IMR-90 (cell line): ENCODE results near the gene DRICH1. TPM values are rescaled to one million over a fixed set of nuclear protein-coding genes. Genes with fewer than 3 reads are reported as not detected.

Experiments
- ATAC-seq: fragments of 200-7000 bp; cut with Tn5 transposase; 2 replicates; pipeline ENCODE4 v1.9.1; 2020; ENCODE audit warnings: low read depth, mild to moderate bottlenecking, moderate library complexity
- BruUV-seq: library from RNA; stranded (reverse); fragments of 400-500 nt; replicated peaks from 2 replicates; lab custom pipeline; 2021; lab: Mats Ljungman, UMichigan
- CTCF ChIA-PET: fragments of 300-600 bp; formaldehyde crosslinking; extraction: SDS; loops from one replicate; lab custom pipeline; 2021; ENCODE audit warnings: antibody characterized with exemption; lab: Yijun Ruan, JAX
- POLR2A ChIA-PET: fragments of 300-600 bp; sonication (Branson Sonifier 250); formaldehyde crosslinking; loops from one replicate; lab custom pipeline; 2022; ENCODE audit warnings: antibody characterized with exemption; ENCODE audit not compliant: unreplicated experiment; lab: Charles Lee
- DNase-seq: peaks from one replicate; pipeline ENCODE4 v3.0.0; 2013
- H2AFZ ChIP-seq: replicated peaks from 2 replicates; pipeline ENCODE3; 2013; ENCODE audit warnings: low read length, mild to moderate bottlenecking; ENCODE audit not compliant: poor library complexity
- H2AK5ac ChIP-seq: 2 replicates; pipeline ENCODE4 v1.6.1; 2013; ENCODE audit warnings: low read depth, low read length, inconsistent platforms
- H2AK9ac ChIP-seq: replicated peaks from 2 replicates; pipeline ENCODE3; 2013; ENCODE audit warnings: mild to moderate bottlenecking, low read depth, low read length, moderate library complexity; ENCODE audit not compliant: poor library complexity
- H2BK120ac ChIP-seq: 2 replicates; pipeline ENCODE4 v1.6.1; 2013; ENCODE audit warnings: low read depth, low read length, inconsistent platforms
- H2BK15ac ChIP-seq: 3 replicates; pipeline ENCODE4 v1.6.1; 2013; ENCODE audit warnings: low read depth, low read length, inconsistent platforms
- H2BK20ac ChIP-seq: 2 replicates; pipeline ENCODE4 v1.6.1; 2013; ENCODE audit warnings: low read depth, mild to moderate bottlenecking, inconsistent platforms, low read length, moderate library complexity
- H2BK5ac ChIP-seq: 2 replicates; pipeline ENCODE4 v1.6.1; 2013; ENCODE audit warnings: mild to moderate bottlenecking, low read depth, low read length, inconsistent platforms; ENCODE audit not compliant: poor library complexity, severe bottlenecking
- H3K14ac ChIP-seq: replicated peaks from 2 replicates; pipeline ENCODE4 v1.6.1; 2013; ENCODE audit warnings: low read depth, low read length, inconsistent platforms
- H3K18ac ChIP-seq: 2 replicates; pipeline ENCODE4 v1.6.1; 2013; ENCODE audit warnings: low read depth, low read length, control low read depth
- H3K23ac ChIP-seq: 2 replicates; pipeline ENCODE4 v1.6.1; 2013; ENCODE audit warnings: low read depth, low read length, inconsistent platforms
- H3K27ac ChIP-seq: 2 replicates; pipeline ENCODE4 v1.5.1; 2013; ENCODE audit warnings: mild to moderate bottlenecking, control low read depth, low read length; ENCODE audit not compliant: insufficient read depth
- H3K27me3 ChIP-seq: 2 replicates; pipeline ENCODE4 v1.6.1; 2013; ENCODE audit warnings: low read length; ENCODE audit not compliant: control insufficient read depth, insufficient read depth
- H3K36me3 ChIP-seq: 2 replicates; pipeline ENCODE4 v1.6.1; 2013; ENCODE audit warnings: low read length, mixed read lengths; ENCODE audit not compliant: control insufficient read depth, insufficient read depth
- H3K4ac ChIP-seq: 2 replicates; pipeline ENCODE4 v1.6.1; 2013; ENCODE audit warnings: low read depth, low read length, inconsistent platforms
- H3K4me1 ChIP-seq: 2 replicates; pipeline ENCODE4 v1.6.1; 2013; ENCODE audit warnings: low read length, mixed read lengths; ENCODE audit not compliant: control insufficient read depth, insufficient read depth
- H3K4me2 ChIP-seq: 2 replicates; pipeline ENCODE4 v1.6.1; 2013; ENCODE audit warnings: low read depth, mild to moderate bottlenecking, control low read depth, low read length, moderate library complexity
- H3K4me3 ChIP-seq: 2 replicates; pipeline ENCODE4 v1.5.1; 2013; ENCODE audit warnings: low read depth, mild to moderate bottlenecking, control low read depth, low read length, moderate library complexity; ENCODE audit not compliant: insufficient read depth
- H3K56ac ChIP-seq: 2 replicates; pipeline ENCODE4 v1.6.1; 2013; ENCODE audit warnings: low read length, inconsistent platforms; ENCODE audit not compliant: insufficient read depth; ENCODE audit errors: extremely low read depth
- H3K79me1 ChIP-seq, 2 experiments: 2 replicates each; pipeline ENCODE4 v1.6.1; 2013; ENCODE audit warnings: low read length in 2 of 2, inconsistent platforms in 1 of 2, low read depth in 1 of 2
- H3K9ac ChIP-seq: 2 replicates; pipeline ENCODE4 v1.6.1; 2013; ENCODE audit warnings: low read depth, low read length, control low read depth
- H3K9me1 ChIP-seq: 2 replicates; pipeline ENCODE4 v1.6.1; 2013; ENCODE audit warnings: low read length, inconsistent platforms; ENCODE audit not compliant: insufficient read depth
- H3K9me3 ChIP-seq: 2 replicates; pipeline ENCODE4 v1.6.1; 2013; ENCODE audit warnings: low read length; ENCODE audit not compliant: control insufficient read depth, insufficient read depth
- H4K20me1 ChIP-seq: 2 replicates; pipeline ENCODE4 v1.6.1; 2013; ENCODE audit warnings: low read length, inconsistent platforms; ENCODE audit not compliant: insufficient read depth
- H4K5ac ChIP-seq: 2 replicates; pipeline ENCODE4 v1.6.1; 2013; ENCODE audit warnings: mild to moderate bottlenecking, low read depth, low read length, control low read depth
- H4K8ac ChIP-seq, 2 experiments: 2 replicates each; pipeline ENCODE4 v1.6.1; 2013; ENCODE audit warnings: low read depth in 2 of 2, low read length in 2 of 2, control low read depth in 1 of 2, inconsistent platforms in 1 of 2
- H4K91ac ChIP-seq: 2 replicates; pipeline ENCODE4 v1.6.1; 2013; ENCODE audit warnings: low read depth, low read length, inconsistent platforms; ENCODE audit not compliant: insufficient read depth
- BHLHE40 ChIP-seq: fragments of 150-350 bp; IDR thresholded peaks from 2 replicates; pipeline ENCODE4 v1.6.1; 2016; ENCODE audit warnings: mild to moderate bottlenecking, low read depth, low read length
- CEBPB ChIP-seq: IDR thresholded peaks from 2 replicates; pipeline ENCODE4 v1.6.1; 2012; ENCODE audit warnings: low read depth, low read length, improper control_type of control experiment
- CHD1 ChIP-seq: IDR thresholded peaks from 2 replicates; pipeline ENCODE4 v1.6.1; 2012; ENCODE audit warnings: low read depth, low read length, improper control_type of control experiment
- CTCF ChIP-seq: conservative IDR thresholded peaks from 2 replicates; pipeline ENCODE4 v1.5.1; 2012; ENCODE audit warnings: mild to moderate bottlenecking, low read depth, low read length, improper control_type of control experiment
- ELK1 ChIP-seq: fragments of 150-350 bp; IDR thresholded peaks from 2 replicates; pipeline ENCODE4 v1.6.1; 2016; ENCODE audit warnings: low read depth, mild to moderate bottlenecking, low read length, moderate library complexity, borderline replicate concordance
- FOS ChIP-seq: fragments of 150-350 bp; IDR thresholded peaks from 2 replicates; pipeline ENCODE4 v1.6.1; 2016; ENCODE audit warnings: low read depth, low read length
- MAFK ChIP-seq: IDR thresholded peaks from 2 replicates; pipeline ENCODE4 v1.6.1; 2012; ENCODE audit warnings: low read depth, low read length, improper control_type of control experiment
- MAZ ChIP-seq: IDR thresholded peaks from 2 replicates; pipeline ENCODE4 v1.6.1; 2012; ENCODE audit warnings: low read depth, mild to moderate bottlenecking, low read length, improper control_type of control experiment, moderate library complexity, borderline replicate concordance
- MXI1 ChIP-seq: IDR thresholded peaks from 2 replicates; pipeline ENCODE4 v1.6.1; 2012; ENCODE audit warnings: low read depth, mild to moderate bottlenecking, low read length, moderate library complexity, borderline replicate concordance
- NFE2L2 ChIP-seq: fragments of 150-350 bp; IDR thresholded peaks from 2 replicates; pipeline ENCODE4 v1.6.1; 2016; ENCODE audit warnings: low read depth, mild to moderate bottlenecking, low read length
- RAD21 ChIP-seq: IDR thresholded peaks from 2 replicates; pipeline ENCODE4 v1.6.1; 2012; ENCODE audit warnings: low read length, improper control_type of control experiment
- RCOR1 ChIP-seq: IDR thresholded peaks from 2 replicates; pipeline ENCODE4 v1.6.1; 2012; ENCODE audit warnings: mild to moderate bottlenecking, low read length, improper control_type of control experiment; ENCODE audit not compliant: insufficient replicate concordance
- RFX5 ChIP-seq: IDR thresholded peaks from 2 replicates; pipeline ENCODE4 v1.8.0; 2012; ENCODE audit warnings: low read depth, mild to moderate bottlenecking, low read length, moderate library complexity
- SMC3 ChIP-seq: fragments of 150-350 bp; IDR thresholded peaks from 2 replicates; pipeline ENCODE4 v1.6.1; 2016; ENCODE audit warnings: low read depth, mild to moderate bottlenecking, antibody characterized with exemption, low read length, moderate library complexity
- WGBS, 2 experiments: methylation state at CpG; one replicate each; pipeline versions ENCODE4 v1.1.5 to v1.1.7; 2013; ENCODE audit warnings: missing lambda C conversion rate in 2 of 2; ENCODE audit not compliant: insufficient read length in 1 of 2; ENCODE audit errors: extremely low coverage in 2 of 2; 5-methylcytosine and 5-hydroxymethylcytosine counted together
- dilution Hi-C: fragments of 300-500 bp; cut with HindIII; formaldehyde crosslinking; loops from one replicate; pipeline ENCODE4 v1.14.3; 2018; ENCODE audit warnings: low sequenced_read_pairs; ENCODE audit not compliant: unreplicated experiment
- in situ Hi-C: fragments of 300-500 bp; cut with MboI; formaldehyde crosslinking; loops from 3 replicates; pipeline ENCODE4 v1.14.3; 2019; ENCODE audit warnings: low sequenced_read_pairs, inconsistent platforms, mixed read lengths
- intact Hi-C: fragments of 100-400 bp; cut with micrococcal nuclease; formaldehyde crosslinking; loops from 2 replicates; pipeline ENCODE4 v1.10.0; 2022
- polyA plus RNA-seq, 3 experiments: library from polyadenylated mRNA; depleted of rRNA; stranded (reverse); fragments of >200 nt; gene quantifications; 2 replicates each; pipeline ENCODE4 v1.2.3, GENCODE V29; 2012; ENCODE audit warnings: low replicate concordance in 1 of 3
- total RNA-seq: library from RNA; depleted of rRNA; stranded (reverse); fragments of >200 nt; gene quantifications from 2 replicates; pipeline ENCODE4 v1.2.3, GENCODE V29; 2012
- TF ChIP-seq, protein P1 (sequence below): fragments of 150-350 bp; IDR thresholded peaks from 2 replicates; pipeline ENCODE4 v1.6.1; 2017; ENCODE audit warnings: mild to moderate bottlenecking, antibody characterized with exemption, low read length, low read depth

Gene DRICH1
- total and polyA plus RNA-seq, 2 of the 4 experiments (the other 2 are of a cell fraction), result 0.14 TPM; not detected in 1

- dilution Hi-C loops (no loop called here), in situ Hi-C loops (no loop called here), intact Hi-C loops (no loop called here)
- Histone ChIP-seq H3K4me2 (no peak overlapping the region; the same call in 1 of the 2 replicates), H3K18ac (no peak overlapping the region), H3K4me1 (no peaks in the 10 kb centered on the region), H2BK5ac (no peak overlapping the region), H2BK20ac (no peak overlapping the region), H3K27me3 (peaks cover 44% of the 10 kb centered on the region), H4K20me1 (no peaks in the 10 kb centered on the region), H4K91ac (no peak overlapping the region), H3K9ac (no peak overlapping the region), H2BK15ac (no peak overlapping the region), H3K9me1 (no peaks in the 10 kb centered on the region), H4K8ac (no peak overlapping the region), H3K23ac (no peak overlapping the region; the same call in 1 of the 2 replicates), H2AK5ac (no peak overlapping the region), H2AK9ac (no peak overlapping the region), H3K9me3 (no peaks in the 10 kb centered on the region), H3K27ac (no peak overlapping the region), H3K14ac (no peak overlapping the region), H3K4me3 (no peak overlapping the region), H3K56ac (no peak overlapping the region), H4K5ac (no peak overlapping the region), H2BK120ac (no peak overlapping the region), H3K79me1 (no peaks in the 10 kb centered on the region), H2AFZ (no peak overlapping the region), H3K36me3 (no peaks in the 10 kb centered on the region), H3K4ac (no peak overlapping the region)
- BruUV-seq, result no TSS peak
- no peak; the same call in 1 of the 2 replicates for ATAC-seq
- WGBS, 2 experiments, result 2% methylated on average over 11 of the region's 73 CpGs; no CpG with 5 or more reads in 1 of the 2 experiments
- POLR2A ChIA-PET, result no interaction called here
- CTCF ChIA-PET, result no interaction called here
- no peak for DNase-seq
- no peak for TF ChIP-seq CHD1
- TF ChIP-seq SMC3, result no peak
- TF ChIP-seq ELK1, result no peak
- no peak for TF ChIP-seq MAFK
- TF ChIP-seq BHLHE40, result no peak
- no peak for TF ChIP-seq MAZ
- no peak for TF ChIP-seq FOS
- TF ChIP-seq MXI1, result no peak
- no peak for TF ChIP-seq RFX5
- TF ChIP-seq RAD21, result no peak
- TF ChIP-seq RCOR1, result no peak
- TF ChIP-seq NFE2L2, result no peak
- no peak for TF ChIP-seq CEBPB
- TF ChIP-seq, protein P1, sequence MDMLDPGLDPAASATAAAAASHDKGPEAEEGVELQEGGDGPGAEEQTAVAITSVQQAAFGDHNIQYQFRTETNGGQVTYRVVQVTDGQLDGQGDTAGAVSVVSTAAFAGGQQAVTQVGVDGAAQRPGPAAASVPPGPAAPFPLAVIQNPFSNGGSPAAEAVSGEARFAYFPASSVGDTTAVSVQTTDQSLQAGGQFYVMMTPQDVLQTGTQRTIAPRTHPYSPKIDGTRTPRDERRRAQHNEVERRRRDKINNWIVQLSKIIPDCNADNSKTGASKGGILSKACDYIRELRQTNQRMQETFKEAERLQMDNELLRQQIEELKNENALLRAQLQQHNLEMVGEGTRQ, result no peak
- no peak for TF ChIP-seq CTCF
Measured at GRCh38 chr22:23565915-23566704, 66.0 kb downstream of the DRICH1 start.
